Liver (tissue), 9 donors: Measurements from ENCODE around the gene SMOC2. TPM values are rescaled to one million over a fixed set of nuclear protein-coding genes. Genes with fewer than 3 reads are reported as not detected.

Source experiments
- DNase-seq: peaks from one replicate; pipeline ENCODE4 v3.0.0-alpha.2; 2017; ENCODE audit warnings: low spot score
- H3K27ac ChIP-seq, 2 donors: one replicate each; pipeline ENCODE4 v1.7.0; 2013; ENCODE audit warnings: inconsistent platforms in 2 of 2, low read length in 2 of 2, control low read depth in 1 of 2, low read depth in 1 of 2, mild to moderate bottlenecking in 1 of 2
- H3K27me3 ChIP-seq, 4 donors: one replicate each; pipeline versions ENCODE4 v1.6.1 to v1.7.0; 2013; ENCODE audit warnings: low read length in 3 of 4, inconsistent platforms in 1 of 4, mild to moderate bottlenecking in 1 of 4, moderate library complexity in 1 of 4; ENCODE audit not compliant: control insufficient read depth in 4 of 4, insufficient read depth in 4 of 4
- H3K36me3 ChIP-seq, 4 donors: one replicate each; pipeline versions ENCODE4 v1.6.1 to v1.7.0; 2013; ENCODE audit warnings: low read length in 3 of 4, mild to moderate bottlenecking in 3 of 4, low read depth in 1 of 4, moderate library complexity in 1 of 4; ENCODE audit not compliant: control insufficient read depth in 4 of 4, insufficient read depth in 3 of 4
- H3K4me1 ChIP-seq, 4 donors: one replicate each; pipeline versions ENCODE4 v1.6.1 to v1.7.0; 2013; ENCODE audit warnings: low read length in 3 of 4, mild to moderate bottlenecking in 3 of 4, moderate library complexity in 1 of 4; ENCODE audit not compliant: control insufficient read depth in 4 of 4, insufficient read depth in 4 of 4
- H3K4me3 ChIP-seq, 3 donors: one replicate each; pipeline versions ENCODE4 v1.6.1 to v1.7.0; 2013; ENCODE audit warnings: low read length in 3 of 3, control low read depth in 1 of 3, low read depth in 1 of 3, mild to moderate bottlenecking in 1 of 3
- H3K9ac ChIP-seq, 2 donors: one replicate each; pipeline ENCODE4 v1.7.0; 2013; ENCODE audit warnings: low read length in 2 of 2, mild to moderate bottlenecking in 2 of 2, moderate library complexity in 2 of 2, control low read depth in 1 of 2, low read depth in 1 of 2
- H3K9me3 ChIP-seq, 4 donors: one replicate each; pipeline versions ENCODE4 v1.6.1 to v1.7.0; 2013; ENCODE audit warnings: low read length in 3 of 4; ENCODE audit not compliant: control insufficient read depth in 4 of 4
- EGR1 ChIP-seq, 2 donors: IDR thresholded peaks; 2 replicates each; pipeline ENCODE4 v1.6.1; 2016 to 2018; ENCODE audit warnings: antibody characterized with exemption in 2 of 2, low read depth in 2 of 2
- FOXA1 ChIP-seq: IDR thresholded peaks from 2 replicates; pipeline ENCODE4 v1.6.1; 2016; ENCODE audit warnings: antibody characterized with exemption
- FOXA2 ChIP-seq: IDR thresholded peaks from 2 replicates; pipeline ENCODE4 v1.6.1; 2016; ENCODE audit warnings: antibody characterized with exemption
- GABPA ChIP-seq, 2 donors: IDR thresholded peaks in 1 of 2; conservative IDR thresholded peaks in 1 of 2; 2 replicates each; pipeline ENCODE4 v1.6.1; 2016; ENCODE audit warnings: antibody characterized with exemption in 2 of 2, mild to moderate bottlenecking in 1 of 2, moderate library complexity in 1 of 2
- HNF4A ChIP-seq, 2 donors: conservative IDR thresholded peaks; 2 replicates each; pipeline ENCODE4 v1.6.1; 2016; ENCODE audit warnings: antibody characterized with exemption in 2 of 2, mild to moderate bottlenecking in 2 of 2
- HNF4G ChIP-seq: IDR thresholded peaks from 2 replicates; pipeline ENCODE4 v1.6.1; 2016; ENCODE audit warnings: antibody characterized with exemption
- JUND ChIP-seq, 2 donors: IDR thresholded peaks; 2 replicates each; pipeline ENCODE4 v1.6.1; 2016; ENCODE audit warnings: antibody characterized with exemption in 2 of 2
- NR2F2 ChIP-seq: IDR thresholded peaks from 2 replicates; pipeline ENCODE4 v1.6.1; 2016; ENCODE audit warnings: antibody characterized with exemption
- RAD21 ChIP-seq, 2 donors: IDR thresholded peaks; 2 replicates each; pipeline ENCODE4 v1.6.1; 2016; ENCODE audit warnings: antibody characterized with exemption in 2 of 2, mild to moderate bottlenecking in 2 of 2
- RXRA ChIP-seq, 2 donors: IDR thresholded peaks; 2 replicates each; pipeline ENCODE4 v1.6.1; 2017 to 2018; ENCODE audit warnings: antibody characterized with exemption in 2 of 2, mild to moderate bottlenecking in 1 of 2
- SP1 ChIP-seq: IDR thresholded peaks from 2 replicates; pipeline ENCODE4 v1.6.1; 2018; ENCODE audit warnings: antibody characterized with exemption, mild to moderate bottlenecking
- TAF1 ChIP-seq: conservative IDR thresholded peaks from 2 replicates; pipeline ENCODE4 v1.6.1; 2016; ENCODE audit warnings: antibody characterized with exemption, mild to moderate bottlenecking
- YY1 ChIP-seq: IDR thresholded peaks from 2 replicates; pipeline ENCODE4 v1.6.1; 2016; ENCODE audit warnings: antibody characterized with exemption, mild to moderate bottlenecking
- WGBS: extraction: QIAGEN DNeasy Blood & Tissue Kit; methylation state at CpG from one replicate; pipeline ENCODE4 v1.1.7; 2013; 5-methylcytosine and 5-hydroxymethylcytosine counted together
- polyA plus RNA-seq, 2 donors: library from polyadenylated mRNA; stranded (reverse) in 1 of 2; unstranded in 1 of 2; fragments of 200-250 nt in 1 of 2; fragments of >200 nt in 1 of 2; fragmentation: Nextera tagmentation in 1 of 2; extraction: Ambion mirVana in 1 of 2; gene quantifications; one replicate each; pipeline versions ENCODE4 v1.2.1 to v1.2.3, GENCODE V29; 2013 to 2015
- total RNA-seq, 2 donors: library from RNA; depleted of rRNA; stranded (reverse); fragments of >200 nt; gene quantifications; one replicate each; pipeline ENCODE4 v1.2.3, GENCODE V29; 2014
- TF ChIP-seq, protein P1 (sequence below): fragments of 150-350 bp; IDR thresholded peaks from 2 replicates; pipeline ENCODE4 v1.5.1; 2017; ENCODE audit warnings: improper control_type of control experiment, low read depth, low read length; ENCODE audit not compliant: missing input control
- TF ChIP-seq, protein P2 (sequence below): IDR thresholded peaks from 2 replicates; pipeline ENCODE4 v1.6.1; 2016; ENCODE audit warnings: antibody characterized with exemption
- TF ChIP-seq, protein P3 (sequence below): IDR thresholded peaks from 2 replicates; pipeline ENCODE4 v1.6.1; 2016; ENCODE audit warnings: antibody characterized with exemption
- TF ChIP-seq, protein P4 (sequence below): IDR thresholded peaks from 2 replicates; pipeline ENCODE4 v1.6.1; 2016; ENCODE audit warnings: antibody characterized with exemption
- donor health status: healthy.
- donor health status: healthy.
- donor health status: healthy.
- donor health status: healthy.
- donor health status: healthy.

Gene SMOC2
- total and polyA plus RNA-seq, 4 donors, result 0.23 to 1.9 (median 1.1) TPM

DNA sequence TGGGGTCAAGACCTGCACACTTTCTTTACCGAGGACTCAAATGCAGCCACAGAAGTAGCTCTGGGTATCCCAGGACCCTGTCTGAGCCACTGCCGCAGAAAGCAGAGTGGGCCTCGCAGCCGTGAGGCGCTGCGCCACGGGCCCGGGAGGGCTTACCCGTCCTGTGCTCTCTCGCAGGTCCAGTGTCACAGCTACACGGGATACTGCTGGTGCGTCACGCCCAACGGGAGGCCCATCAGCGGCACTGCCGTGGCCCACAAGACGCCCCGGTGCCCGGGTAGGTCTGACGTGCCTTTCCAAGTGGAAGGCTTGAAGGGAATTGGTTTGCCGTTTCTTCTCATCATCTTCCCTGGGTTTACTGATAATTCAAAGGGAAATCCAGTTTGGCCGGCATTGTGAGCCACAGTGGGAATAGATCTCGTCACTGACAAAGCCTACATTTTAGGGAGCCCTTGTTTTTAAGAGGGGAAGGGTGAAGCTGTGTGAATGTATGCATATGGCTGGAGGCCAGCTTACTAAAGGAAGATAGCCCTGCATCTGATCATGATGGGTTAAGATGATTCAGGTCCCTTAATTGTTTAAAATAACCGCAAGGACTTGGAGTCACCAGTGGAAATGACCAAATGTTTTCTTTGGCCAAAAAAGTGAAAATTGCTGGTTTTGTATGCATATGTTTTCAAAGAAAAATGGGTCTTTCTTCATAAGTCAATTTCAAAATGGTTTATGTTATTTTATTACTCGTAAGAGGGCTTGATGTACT is 86.6 kb downstream of the SMOC2 start:
- Histone ChIP-seq H3K9me3 (no peaks in the 10 kb centered on the region), H3K4me1 (peaks cover 0 to 3% (median 2%) of the 10 kb centered on the region in 4 donors), H3K4me3 (no peak overlapping the region), H3K9ac (no peak overlapping the region), H3K27ac (no peak overlapping the region), H3K36me3 (no peaks in the 10 kb centered on the region), H3K27me3 (peaks cover 0 to 5% (median 0%) of the 10 kb centered on the region in 4 donors)
- WGBS, result 87% methylated on average over 25 of the region's 25 CpGs
- no peak for DNase-seq
- TF ChIP-seq EGR1 (IDR thresholded peaks at IDR 0.05; ENCODE audit: low read depth in 2 of 2), result no peak
- no peak for TF ChIP-seq RAD21 (IDR thresholded peaks at IDR 0.05)
- no peak for TF ChIP-seq NR2F2
- TF ChIP-seq, protein P1, sequence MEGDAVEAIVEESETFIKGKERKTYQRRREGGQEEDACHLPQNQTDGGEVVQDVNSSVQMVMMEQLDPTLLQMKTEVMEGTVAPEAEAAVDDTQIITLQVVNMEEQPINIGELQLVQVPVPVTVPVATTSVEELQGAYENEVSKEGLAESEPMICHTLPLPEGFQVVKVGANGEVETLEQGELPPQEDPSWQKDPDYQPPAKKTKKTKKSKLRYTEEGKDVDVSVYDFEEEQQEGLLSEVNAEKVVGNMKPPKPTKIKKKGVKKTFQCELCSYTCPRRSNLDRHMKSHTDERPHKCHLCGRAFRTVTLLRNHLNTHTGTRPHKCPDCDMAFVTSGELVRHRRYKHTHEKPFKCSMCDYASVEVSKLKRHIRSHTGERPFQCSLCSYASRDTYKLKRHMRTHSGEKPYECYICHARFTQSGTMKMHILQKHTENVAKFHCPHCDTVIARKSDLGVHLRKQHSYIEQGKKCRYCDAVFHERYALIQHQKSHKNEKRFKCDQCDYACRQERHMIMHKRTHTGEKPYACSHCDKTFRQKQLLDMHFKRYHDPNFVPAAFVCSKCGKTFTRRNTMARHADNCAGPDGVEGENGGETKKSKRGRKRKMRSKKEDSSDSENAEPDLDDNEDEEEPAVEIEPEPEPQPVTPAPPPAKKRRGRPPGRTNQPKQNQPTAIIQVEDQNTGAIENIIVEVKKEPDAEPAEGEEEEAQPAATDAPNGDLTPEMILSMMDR, result no peak

DNA sequence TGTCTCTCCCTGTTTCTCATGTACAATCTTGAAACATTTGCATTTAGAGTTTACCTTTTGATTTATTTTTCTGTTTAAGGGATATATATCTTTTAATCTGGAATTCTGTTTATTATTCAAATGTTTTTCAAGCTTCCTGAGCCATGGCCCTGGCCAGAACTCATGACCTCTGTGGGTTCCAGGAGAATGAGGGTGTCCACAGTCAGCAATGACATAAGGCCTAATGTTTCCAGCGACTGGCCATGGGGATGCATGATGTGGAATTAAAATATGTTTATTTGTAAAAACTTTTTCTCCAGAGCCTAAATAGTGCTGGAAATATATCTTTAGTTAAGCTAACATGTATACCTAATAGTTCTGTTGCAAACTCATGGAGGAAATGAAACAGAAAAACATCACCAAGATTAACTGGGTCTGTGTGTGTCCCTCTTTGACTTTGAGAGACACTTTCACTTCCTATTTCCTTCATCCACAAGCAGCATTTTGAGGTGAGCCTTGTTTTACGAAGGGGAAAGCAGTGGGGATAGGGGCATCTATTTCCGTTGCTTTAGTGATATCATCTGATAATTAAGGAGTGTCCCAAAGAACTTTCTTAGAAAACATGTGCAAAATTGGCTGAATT is 87.6 kb downstream of the SMOC2 start:
- no peaks in the 10 kb centered on the region for H3K36me3 ChIP-seq
- DNase-seq, result no peak
- no peak overlapping the region for H3K27ac ChIP-seq
- peaks cover 0 to 5% (median 0%) of the 10 kb centered on the region in 4 donors for H3K27me3 ChIP-seq
- no peak overlapping the region for H3K4me3 ChIP-seq
- WGBS, result 88% methylated on average over 3 of the region's 3 CpGs
- peaks cover 0 to 3% (median 2%) of the 10 kb centered on the region in 4 donors for H3K4me1 ChIP-seq
- no peak overlapping the region for H3K9ac ChIP-seq
- no peaks in the 10 kb centered on the region for H3K9me3 ChIP-seq
- no peak for TF ChIP-seq NR2F2
- no peak for TF ChIP-seq RAD21 (IDR thresholded peaks at IDR 0.05)
- no peak for TF ChIP-seq GABPA (IDR thresholded peaks at IDR 0.05 in 1 of 2, conservative IDR thresholded peaks at IDR 0.05 in 1 of 2)
- no peak for TF ChIP-seq RXRA (IDR thresholded peaks at IDR 0.05)
- TF ChIP-seq HNF4G, result no peak
- TF ChIP-seq TAF1, result no peak

DNA sequence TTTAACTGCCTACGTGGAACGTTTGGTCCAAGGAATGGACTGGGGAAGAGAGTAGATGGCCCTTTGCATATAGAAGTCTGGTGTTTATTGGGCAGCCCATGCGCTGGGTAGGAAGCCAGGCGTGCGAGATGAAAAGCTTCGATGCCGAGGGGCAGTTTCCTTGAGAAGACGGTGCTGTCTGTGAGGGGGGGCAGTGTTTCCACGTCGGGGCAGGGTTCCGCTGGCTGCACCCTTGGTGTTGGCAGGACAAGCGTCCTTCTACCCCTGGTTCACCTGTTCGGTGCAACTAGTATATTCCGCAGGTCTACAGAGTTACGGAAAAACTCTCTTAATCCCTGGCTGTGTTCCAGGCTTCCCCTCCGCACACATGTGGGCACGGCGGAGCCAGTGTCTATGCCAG is 88.2 kb downstream of the SMOC2 start:
- Histone ChIP-seq H3K9ac (no peak overlapping the region), H3K36me3 (no peaks in the 10 kb centered on the region), H3K9me3 (no peaks in the 10 kb centered on the region), H3K4me3 (no peak overlapping the region), H3K27me3 (peaks cover 0 to 5% (median 0%) of the 10 kb centered on the region in 4 donors), H3K4me1 (peaks cover 0 to 3% (median 2%) of the 10 kb centered on the region in 4 donors), H3K27ac (no peak overlapping the region)
- no peak for DNase-seq
- WGBS, result 92% methylated on average over 18 of the region's 18 CpGs
- TF ChIP-seq JUND (IDR thresholded peaks at IDR 0.05) (no peak), TAF1 (no peak), RXRA (IDR thresholded peaks at IDR 0.05) (no peak), NR2F2 (no peak), SP1 (no peak), RAD21 (IDR thresholded peaks at IDR 0.05) (no peak), FOXA1 (no peak), YY1 (no peak), EGR1 (IDR thresholded peaks at IDR 0.05; ENCODE audit: low read depth in 2 of 2) (no peak), HNF4A (conservative IDR thresholded peaks at IDR 0.05) (no peak), GABPA (IDR thresholded peaks at IDR 0.05 in 1 of 2, conservative IDR thresholded peaks at IDR 0.05 in 1 of 2) (no peak), HNF4G (no peak), FOXA2 (no peak)
- TF ChIP-seq, protein P1, result no peak
- TF ChIP-seq, protein P2, sequence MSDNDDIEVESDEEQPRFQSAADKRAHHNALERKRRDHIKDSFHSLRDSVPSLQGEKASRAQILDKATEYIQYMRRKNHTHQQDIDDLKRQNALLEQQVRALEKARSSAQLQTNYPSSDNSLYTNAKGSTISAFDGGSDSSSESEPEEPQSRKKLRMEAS, result no peak
- TF ChIP-seq, protein P3, sequence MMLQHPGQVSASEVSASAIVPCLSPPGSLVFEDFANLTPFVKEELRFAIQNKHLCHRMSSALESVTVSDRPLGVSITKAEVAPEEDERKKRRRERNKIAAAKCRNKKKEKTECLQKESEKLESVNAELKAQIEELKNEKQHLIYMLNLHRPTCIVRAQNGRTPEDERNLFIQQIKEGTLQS, result no peak
- TF ChIP-seq, protein P4, sequence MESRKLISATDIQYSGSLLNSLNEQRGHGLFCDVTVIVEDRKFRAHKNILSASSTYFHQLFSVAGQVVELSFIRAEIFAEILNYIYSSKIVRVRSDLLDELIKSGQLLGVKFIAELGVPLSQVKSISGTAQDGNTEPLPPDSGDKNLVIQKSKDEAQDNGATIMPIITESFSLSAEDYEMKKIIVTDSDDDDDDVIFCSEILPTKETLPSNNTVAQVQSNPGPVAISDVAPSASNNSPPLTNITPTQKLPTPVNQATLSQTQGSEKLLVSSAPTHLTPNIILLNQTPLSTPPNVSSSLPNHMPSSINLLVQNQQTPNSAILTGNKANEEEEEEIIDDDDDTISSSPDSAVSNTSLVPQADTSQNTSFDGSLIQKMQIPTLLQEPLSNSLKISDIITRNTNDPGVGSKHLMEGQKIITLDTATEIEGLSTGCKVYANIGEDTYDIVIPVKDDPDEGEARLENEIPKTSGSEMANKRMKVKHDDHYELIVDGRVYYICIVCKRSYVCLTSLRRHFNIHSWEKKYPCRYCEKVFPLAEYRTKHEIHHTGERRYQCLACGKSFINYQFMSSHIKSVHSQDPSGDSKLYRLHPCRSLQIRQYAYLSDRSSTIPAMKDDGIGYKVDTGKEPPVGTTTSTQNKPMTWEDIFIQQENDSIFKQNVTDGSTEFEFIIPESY, result no peak
